GM12878 (cell line): ENCODE data around the gene GAS6.

ENCODE experiments used
- ZZZ3 ChIP-seq: IDR thresholded peaks from 2 replicates; pipeline ENCODE4 v1.6.1; 2011; ENCODE audit warnings: low read depth; ENCODE audit not compliant: control insufficient read depth, insufficient read length
- TF ChIP-seq, protein P1 (sequence below), 3 experiments: IDR thresholded peaks in 2 of 3; conservative IDR thresholded peaks in 1 of 3; 2 replicates each; pipeline ENCODE4 v1.5.1; 2011; ENCODE audit warnings: low read depth in 3 of 3, low read length in 3 of 3, mild to moderate bottlenecking in 3 of 3, control low read depth in 2 of 3, moderate library complexity in 2 of 3, inconsistent platforms in 1 of 3, mixed read lengths in 1 of 3; ENCODE audit not compliant: control insufficient read depth in 2 of 3, insufficient read depth in 1 of 3; ENCODE audit errors: extremely low read depth in 1 of 3

DNA sequence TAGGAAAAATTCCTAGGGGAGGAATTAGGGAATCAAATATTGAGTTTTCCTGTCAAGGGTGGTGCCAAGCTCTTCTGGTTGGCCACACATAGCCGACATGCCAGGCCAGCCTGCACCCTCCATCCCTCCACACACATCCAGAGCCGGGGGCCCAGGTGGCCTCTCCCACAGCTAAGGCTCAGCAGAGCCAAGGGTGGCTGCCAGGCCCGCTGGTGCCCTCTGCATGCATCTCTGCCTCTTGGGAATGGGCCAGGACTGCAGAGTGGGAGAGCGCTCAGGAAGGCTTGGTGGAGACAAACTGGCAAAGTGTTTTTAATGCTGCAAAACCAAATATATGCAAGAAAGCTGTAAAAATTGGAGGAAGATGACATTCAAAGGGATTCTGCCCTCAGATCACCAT lies 42.7 kb upstream of the GAS6 start:
- TF ChIP-seq, protein P1, sequence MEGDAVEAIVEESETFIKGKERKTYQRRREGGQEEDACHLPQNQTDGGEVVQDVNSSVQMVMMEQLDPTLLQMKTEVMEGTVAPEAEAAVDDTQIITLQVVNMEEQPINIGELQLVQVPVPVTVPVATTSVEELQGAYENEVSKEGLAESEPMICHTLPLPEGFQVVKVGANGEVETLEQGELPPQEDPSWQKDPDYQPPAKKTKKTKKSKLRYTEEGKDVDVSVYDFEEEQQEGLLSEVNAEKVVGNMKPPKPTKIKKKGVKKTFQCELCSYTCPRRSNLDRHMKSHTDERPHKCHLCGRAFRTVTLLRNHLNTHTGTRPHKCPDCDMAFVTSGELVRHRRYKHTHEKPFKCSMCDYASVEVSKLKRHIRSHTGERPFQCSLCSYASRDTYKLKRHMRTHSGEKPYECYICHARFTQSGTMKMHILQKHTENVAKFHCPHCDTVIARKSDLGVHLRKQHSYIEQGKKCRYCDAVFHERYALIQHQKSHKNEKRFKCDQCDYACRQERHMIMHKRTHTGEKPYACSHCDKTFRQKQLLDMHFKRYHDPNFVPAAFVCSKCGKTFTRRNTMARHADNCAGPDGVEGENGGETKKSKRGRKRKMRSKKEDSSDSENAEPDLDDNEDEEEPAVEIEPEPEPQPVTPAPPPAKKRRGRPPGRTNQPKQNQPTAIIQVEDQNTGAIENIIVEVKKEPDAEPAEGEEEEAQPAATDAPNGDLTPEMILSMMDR (IDR thresholded peaks at IDR 0.05 in 2 of 3, conservative IDR thresholded peaks at IDR 0.05 in 1 of 3; ENCODE audit: control insufficient read depth in 2 of 3, extremely low read depth in 1 of 3, insufficient read depth in 1 of 3, low read depth in 3 of 3, low read length in 3 of 3) = no peak
- no peak for TF ChIP-seq ZZZ3
